ENCODE data around the gene FBXO36. TPM values are rescaled to one million over a fixed set of nuclear protein-coding genes. Genes with fewer than 3 reads are reported as not detected.

Gene FBXO36
- total and polyA plus RNA-seq, 2 of the 4 experiments (the other 2 are of a cell fraction), result 1.3 to 2.2 TPM

DNA sequence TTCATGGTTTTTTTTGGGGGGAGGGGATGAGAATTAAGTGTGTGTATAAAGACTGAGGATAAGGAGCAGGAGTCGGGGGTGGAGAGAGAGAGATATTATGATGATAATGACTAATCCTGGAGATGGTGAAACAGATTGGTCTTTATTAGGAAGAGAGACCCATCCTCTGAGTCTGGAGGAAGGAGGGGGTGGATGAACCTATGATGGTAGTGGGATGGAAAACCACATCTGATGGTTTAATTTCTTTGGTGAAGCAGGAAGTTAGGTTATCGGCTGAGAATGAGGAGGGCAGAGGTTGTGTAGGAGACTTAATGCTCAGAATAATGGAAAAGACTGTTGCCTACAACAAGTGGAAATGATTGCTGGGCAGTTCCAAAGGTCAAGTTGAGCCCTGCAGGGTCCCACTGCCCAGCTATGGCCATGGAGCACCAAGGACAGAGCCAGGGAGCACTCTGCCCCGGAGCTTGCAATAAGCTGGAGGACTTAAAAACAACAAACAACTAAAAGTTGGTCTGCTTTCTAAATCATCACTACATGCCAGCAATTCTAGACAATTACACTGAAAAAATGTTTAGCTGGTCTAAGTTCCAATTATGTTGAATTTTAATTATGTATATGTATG lies 138.5 kb downstream of the FBXO36 start:
- no peaks in the 10 kb centered on the region for H3K79me1 ChIP-seq (ENCODE audit: low read depth in 1 of 2, low read length in 2 of 2)
- no peak overlapping the region for H3K27ac ChIP-seq (ENCODE audit: insufficient read depth, low read length)
- no peak overlapping the region for H2BK120ac ChIP-seq (ENCODE audit: low read depth, low read length)
- dilution Hi-C loops (cut with HindIII; ENCODE audit: low sequenced_read_pairs, unreplicated experiment), result no loop called here
- H4K5ac ChIP-seq (ENCODE audit: low read depth, low read length), result no peak overlapping the region
- DNase-seq (no peak), ATAC-seq (ENCODE audit: low read depth) (no peak)
- H3K4me1 ChIP-seq (ENCODE audit: control insufficient read depth, insufficient read depth, low read length), result no peaks in the 10 kb centered on the region
- intact Hi-C loops (cut with micrococcal nuclease), result no loop called here
- no peak overlapping the region for H3K14ac ChIP-seq (replicated peaks; ENCODE audit: low read depth, low read length)
- H2BK5ac ChIP-seq (ENCODE audit: low read depth, low read length, poor library complexity, severe bottlenecking), result no peak overlapping the region
- ChIA-PET CTCF (no interaction called here), POLR2A (ENCODE audit: unreplicated experiment) (no interaction called here)
- H3K36me3 ChIP-seq (ENCODE audit: control insufficient read depth, insufficient read depth, low read length), result no peaks in the 10 kb centered on the region
- WGBS, 2 experiments (ENCODE audit: extremely low coverage in 2 of 2, insufficient read length in 1 of 2), result 83 to 100% methylated on average over 1 to 2 of the region's 3 CpGs
- H3K4me2 ChIP-seq (ENCODE audit: low read depth, low read length), result no peak overlapping the region
- H2BK15ac ChIP-seq (ENCODE audit: low read depth, low read length), result no peak overlapping the region
- H3K9ac ChIP-seq (ENCODE audit: low read depth, low read length), result no peak overlapping the region
- H2AK5ac ChIP-seq (ENCODE audit: low read depth, low read length), result no peak overlapping the region
- no peak overlapping the region for H3K4ac ChIP-seq (ENCODE audit: low read depth, low read length)
- H4K8ac ChIP-seq (ENCODE audit: low read depth in 2 of 2, low read length in 2 of 2), result no peak overlapping the region
- no peak for TF ChIP-seq MAFK (IDR thresholded peaks at IDR 0.05; ENCODE audit: low read depth, low read length)
- no peak for TF ChIP-seq NFE2L2 (IDR thresholded peaks at IDR 0.05; ENCODE audit: low read depth, low read length)
- no peak for TF ChIP-seq SMC3 (IDR thresholded peaks at IDR 0.05; ENCODE audit: low read depth, low read length)
- TF ChIP-seq BHLHE40 (IDR thresholded peaks at IDR 0.05; ENCODE audit: low read depth, low read length), result no peak
- TF ChIP-seq, protein P1, sequence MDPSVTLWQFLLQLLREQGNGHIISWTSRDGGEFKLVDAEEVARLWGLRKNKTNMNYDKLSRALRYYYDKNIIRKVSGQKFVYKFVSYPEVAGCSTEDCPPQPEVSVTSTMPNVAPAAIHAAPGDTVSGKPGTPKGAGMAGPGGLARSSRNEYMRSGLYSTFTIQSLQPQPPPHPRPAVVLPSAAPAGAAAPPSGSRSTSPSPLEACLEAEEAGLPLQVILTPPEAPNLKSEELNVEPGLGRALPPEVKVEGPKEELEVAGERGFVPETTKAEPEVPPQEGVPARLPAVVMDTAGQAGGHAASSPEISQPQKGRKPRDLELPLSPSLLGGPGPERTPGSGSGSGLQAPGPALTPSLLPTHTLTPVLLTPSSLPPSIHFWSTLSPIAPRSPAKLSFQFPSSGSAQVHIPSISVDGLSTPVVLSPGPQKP (IDR thresholded peaks at IDR 0.05; ENCODE audit: borderline replicate concordance, low read depth, low read length), result no peak
- no peak for TF ChIP-seq FOS (IDR thresholded peaks at IDR 0.05; ENCODE audit: low read depth, low read length)
- TF ChIP-seq CHD1 (IDR thresholded peaks at IDR 0.05; ENCODE audit: low read depth, low read length), result no peak
- no peak for TF ChIP-seq MXI1 (IDR thresholded peaks at IDR 0.05; ENCODE audit: borderline replicate concordance, low read depth, low read length)
- TF ChIP-seq MAZ (IDR thresholded peaks at IDR 0.05; ENCODE audit: borderline replicate concordance, low read depth, low read length), result no peak
- TF ChIP-seq, protein P2, sequence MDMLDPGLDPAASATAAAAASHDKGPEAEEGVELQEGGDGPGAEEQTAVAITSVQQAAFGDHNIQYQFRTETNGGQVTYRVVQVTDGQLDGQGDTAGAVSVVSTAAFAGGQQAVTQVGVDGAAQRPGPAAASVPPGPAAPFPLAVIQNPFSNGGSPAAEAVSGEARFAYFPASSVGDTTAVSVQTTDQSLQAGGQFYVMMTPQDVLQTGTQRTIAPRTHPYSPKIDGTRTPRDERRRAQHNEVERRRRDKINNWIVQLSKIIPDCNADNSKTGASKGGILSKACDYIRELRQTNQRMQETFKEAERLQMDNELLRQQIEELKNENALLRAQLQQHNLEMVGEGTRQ (IDR thresholded peaks at IDR 0.05; ENCODE audit: low read depth, low read length), result no peak
- no peak for TF ChIP-seq RAD21 (IDR thresholded peaks at IDR 0.05; ENCODE audit: low read length)
- TF ChIP-seq CEBPB (IDR thresholded peaks at IDR 0.05; ENCODE audit: low read depth, low read length), result no peak
- TF ChIP-seq RCOR1 (IDR thresholded peaks at IDR 0.05; ENCODE audit: insufficient replicate concordance, low read length), result no peak
- TF ChIP-seq RFX5 (IDR thresholded peaks at IDR 0.05; ENCODE audit: low read depth, low read length), result no peak
- in situ Hi-C loops (cut with MboI; ENCODE audit: low sequenced_read_pairs), result loop anchor here (5.0 kb wide), 1 partner anchor 552 kb away; no protein-coding TSS in a partner anchor
- no peak overlapping the region for H3K4me3 ChIP-seq (ENCODE audit: insufficient read depth, low read depth, low read length)
- H2AFZ ChIP-seq (replicated peaks; ENCODE audit: low read length, poor library complexity), result no peak overlapping the region
- no peak overlapping the region for H2AK9ac ChIP-seq (replicated peaks; ENCODE audit: low read depth, low read length, poor library complexity)
- H3K9me1 ChIP-seq (ENCODE audit: insufficient read depth, low read length), result no peaks in the 10 kb centered on the region
- no peak overlapping the region for H4K91ac ChIP-seq (ENCODE audit: insufficient read depth, low read depth, low read length)
- H3K23ac ChIP-seq (ENCODE audit: low read depth, low read length), result no peak overlapping the region
- H3K27me3 ChIP-seq (ENCODE audit: control insufficient read depth, insufficient read depth, low read length), result no peaks in the 10 kb centered on the region
- H4K20me1 ChIP-seq (ENCODE audit: insufficient read depth, low read length), result no peaks in the 10 kb centered on the region
- BruUV-seq (replicated peaks), result no TSS peak
- no peak overlapping the region for H3K56ac ChIP-seq (ENCODE audit: extremely low read depth, insufficient read depth, low read length)
- no peaks in the 10 kb centered on the region for H3K9me3 ChIP-seq (ENCODE audit: control insufficient read depth, insufficient read depth, low read length)
- H2BK20ac ChIP-seq (ENCODE audit: low read depth, low read length), result no peak overlapping the region
- no peak overlapping the region for H3K18ac ChIP-seq (ENCODE audit: low read depth, low read length)

Measured in IMR-90 (cell line).